ENCODE measurements around the gene PARD3. TPM values are rescaled to one million over a fixed set of nuclear protein-coding genes. Genes with fewer than 3 reads are reported as not detected.

PARD3 gene
- total RNA-seq, 3 donors from 2014 or later, result 48.2 to 93.7 (median 60.6) TPM

GRCh38 chr10:34474009-34474376 lies 341.1 kb downstream of the PARD3 start:
- no peaks in the 10 kb centered on the region for H3K36me3 ChIP-seq
- H3K27ac ChIP-seq, result no peak overlapping the region
- H3K27me3 ChIP-seq, result no peaks in the 10 kb centered on the region
- DNase-seq (ENCODE audit: low spot score in 2 of 2), result no peak
- no peaks in the 10 kb centered on the region for H3K9me3 ChIP-seq
- intact Hi-C loops (cut with DNase I; ENCODE audit: low total_unique reads), result loop anchor here (5.0 kb wide), 1 partner anchor 232 kb away; no protein-coding TSS in a partner anchor
- no peak overlapping the region for H3K4me3 ChIP-seq
- no peaks in the 10 kb centered on the region for H3K4me1 ChIP-seq
- no peak for TF ChIP-seq POLR2A (IDR thresholded peaks at IDR 0.05)
- TF ChIP-seq CTCF (IDR thresholded peaks at IDR 0.05), result no peak
- no peak for TF ChIP-seq POLR2AphosphoS5 (IDR thresholded peaks at IDR 0.05)

- TF ChIP-seq CTCF (IDR thresholded peaks at IDR 0.05) (no peak), POLR2A (IDR thresholded peaks at IDR 0.05) (no peak), POLR2AphosphoS5 (IDR thresholded peaks at IDR 0.05) (no peak)
- no peaks in the 10 kb centered on the region for H3K4me1 ChIP-seq
- H3K36me3 ChIP-seq, result no peaks in the 10 kb centered on the region
- no peaks in the 10 kb centered on the region for H3K27me3 ChIP-seq
- DNase-seq (ENCODE audit: low spot score in 2 of 2), result no peak
- H3K4me3 ChIP-seq, result no peak overlapping the region
- no peaks in the 10 kb centered on the region for H3K9me3 ChIP-seq
- intact Hi-C loops (cut with DNase I; ENCODE audit: low total_unique reads), result loop anchor here (5.0 kb wide), 1 partner anchor 231 kb away; no protein-coding TSS in a partner anchor
- H3K27ac ChIP-seq, result no peak overlapping the region
Measured at GRCh38 chr10:34473174-34474008, 341.7 kb downstream of the PARD3 start.

- TF ChIP-seq CTCF (IDR thresholded peaks at IDR 0.05), result no peak
- Histone ChIP-seq H3K36me3 (no peaks in the 10 kb centered on the region), H3K27ac (no peak overlapping the region), H3K4me1 (no peaks in the 10 kb centered on the region), H3K9me3 (no peaks in the 10 kb centered on the region), H3K4me3 (no peak overlapping the region), H3K27me3 (no peaks in the 10 kb centered on the region)
- no peak for DNase-seq (ENCODE audit: low spot score in 2 of 2)
- intact Hi-C loops (cut with DNase I; ENCODE audit: low total_unique reads), result loop anchor here (5.0 kb wide), 1 partner anchor 228 kb away; no protein-coding TSS in a partner anchor
Measured at GRCh38 chr10:34470307-34470706, 344.8 kb downstream of the PARD3 start.

GRCh38 chr10:34469446-34469845 lies 345.6 kb downstream of the PARD3 start:
- H3K27me3 ChIP-seq, result no peaks in the 10 kb centered on the region
- no peaks in the 10 kb centered on the region for H3K4me1 ChIP-seq
- TF ChIP-seq POLR2AphosphoS5 (IDR thresholded peaks at IDR 0.05), result no peak
- TF ChIP-seq CTCF (IDR thresholded peaks at IDR 0.05), result no peak
- TF ChIP-seq POLR2A (IDR thresholded peaks at IDR 0.05), result no peak
- no peaks in the 10 kb centered on the region for H3K36me3 ChIP-seq
- H3K27ac ChIP-seq, result no peak overlapping the region
- intact Hi-C loops (cut with DNase I; ENCODE audit: low total_unique reads), result no loop called here
- H3K4me3 ChIP-seq, result no peak overlapping the region
- DNase-seq (ENCODE audit: low spot score in 2 of 2), result no peak
- no peaks in the 10 kb centered on the region for H3K9me3 ChIP-seq

- DNase-seq (ENCODE audit: low spot score in 2 of 2), result no peak
- intact Hi-C loops (cut with DNase I; ENCODE audit: low total_unique reads), result no loop called here
- H3K4me1 ChIP-seq, result no peaks in the 10 kb centered on the region
- no peaks in the 10 kb centered on the region for H3K27me3 ChIP-seq
- TF ChIP-seq POLR2A (IDR thresholded peaks at IDR 0.05) (no peak), CTCF (IDR thresholded peaks at IDR 0.05) (no peak)
- no peak overlapping the region for H3K27ac ChIP-seq
- H3K36me3 ChIP-seq, result no peaks in the 10 kb centered on the region
- H3K4me3 ChIP-seq, result no peak overlapping the region
- H3K9me3 ChIP-seq, result no peaks in the 10 kb centered on the region
Measured at GRCh38 chr10:34467902-34468301, 347.2 kb downstream of the PARD3 start.
